OCI-LY7 (cell line): ENCODE data around the gene SSTR5. TPM values are rescaled to one million over a fixed set of nuclear protein-coding genes. Genes with fewer than 3 reads are reported as not detected.

ENCODE experiments used
- BruUV-seq: library from RNA; stranded (reverse); fragments of 400-500 nt; replicated peaks from 2 replicates; lab custom pipeline; 2021; lab: Mats Ljungman, UMichigan
- CTCF ChIA-PET: fragments of 300-600 bp; sonication (Branson Sonifier 250); formaldehyde crosslinking; loops from one replicate; lab custom pipeline; 2022; ENCODE audit warnings: antibody characterized with exemption; ENCODE audit not compliant: unreplicated experiment; lab: Charles Lee
- POLR2A ChIA-PET: fragments of 300-600 bp; sonication (Branson Sonifier 250); formaldehyde crosslinking; loops from one replicate; lab custom pipeline; 2022; ENCODE audit warnings: antibody characterized with exemption; lab: Charles Lee
- DNase-seq: peaks from one replicate; pipeline ENCODE4 v3.0.0-alpha.2; 2015; ENCODE audit warnings: low spot score
- H2AFZ ChIP-seq: fragments of 200-600 bp; sonication (generic), shearing (Covaris generic); 2 replicates; pipeline ENCODE4 v1.6.1; 2014; ENCODE audit warnings: mild to moderate bottlenecking, antibody characterized with exemption, low read length, moderate library complexity
- H3K27ac ChIP-seq: fragments of 200-600 bp; sonication (generic); 2 replicates; pipeline ENCODE4 v1.5.1; 2014; ENCODE audit warnings: mixed run types, low read depth, mild to moderate bottlenecking, moderate library complexity, low read length, inconsistent platforms; ENCODE audit not compliant: poor library complexity, severe bottlenecking
- H3K36me3 ChIP-seq: fragments of 200-600 bp; sonication (generic); 2 replicates; pipeline ENCODE4 v1.6.1; 2014; ENCODE audit warnings: mild to moderate bottlenecking, antibody characterized with exemption, low read length, moderate library complexity, mixed read lengths; ENCODE audit not compliant: insufficient read depth
- H3K4me1 ChIP-seq: fragments of 200-600 bp; sonication (generic); 2 replicates; pipeline ENCODE4 v1.5.1; 2014; ENCODE audit warnings: mild to moderate bottlenecking, low read length; ENCODE audit not compliant: insufficient read depth, poor library complexity, severe bottlenecking
- H3K4me2 ChIP-seq: fragments of 200-600 bp; sonication (generic); 2 replicates; pipeline ENCODE4 v1.6.1; 2014; ENCODE audit warnings: mild to moderate bottlenecking, low read length
- H3K4me3 ChIP-seq: fragments of 200-600 bp; sonication (generic); 2 replicates; pipeline ENCODE4 v1.5.1; 2014; ENCODE audit warnings: mild to moderate bottlenecking, low read depth, low read length; ENCODE audit not compliant: poor library complexity, severe bottlenecking
- H3K79me2 ChIP-seq: fragments of 200-600 bp; sonication (generic); 2 replicates; pipeline ENCODE4 v1.6.1; 2016; ENCODE audit warnings: low read depth, mild to moderate bottlenecking, low read length, moderate library complexity, mixed read lengths; ENCODE audit not compliant: insufficient read depth
- H3K9me2 ChIP-seq: fragments of 200-600 bp; sonication (generic); 2 replicates; pipeline ENCODE4 v1.6.1; 2016; ENCODE audit warnings: mild to moderate bottlenecking, low read length, mixed read lengths; ENCODE audit not compliant: insufficient read depth
- H3K9me3 ChIP-seq: fragments of 200-600 bp; sonication (generic); 2 replicates; pipeline ENCODE4 v1.6.1; 2014; ENCODE audit warnings: mild to moderate bottlenecking, mixed run types, low read length, mixed read lengths
- H4K20me1 ChIP-seq: fragments of 200-600 bp; sonication (generic); 2 replicates; pipeline ENCODE4 v1.6.1; 2014; ENCODE audit warnings: mild to moderate bottlenecking, antibody characterized with exemption, low read length, moderate library complexity, mixed read lengths; ENCODE audit not compliant: insufficient read depth
- CTCF ChIP-seq: fragments of 200-600 bp; sonication (generic); conservative IDR thresholded peaks from 2 replicates; pipeline ENCODE4 v1.5.1; 2014; ENCODE audit warnings: mild to moderate bottlenecking, antibody characterized with exemption, low read length, moderate library complexity, mixed read lengths
- EZH2phosphoT487 ChIP-seq: fragments of 200-600 bp; sonication (generic); IDR thresholded peaks from 2 replicates; pipeline ENCODE4 v1.6.1; 2018; ENCODE audit warnings: low read depth, borderline replicate concordance, mild to moderate bottlenecking, mixed run types, antibody characterized with exemption, low read length, moderate library complexity, mixed read lengths
- intact Hi-C: fragments of 100-400 bp; cut with micrococcal nuclease; formaldehyde crosslinking; loops from one replicate; pipeline ENCODE4 v1.10.0; 2022; ENCODE audit not compliant: unreplicated experiment
- total RNA-seq, 2 experiments: library from RNA; depleted of rRNA in 1 of 2; stranded (reverse); fragments of >200 nt in 1 of 2; shearing (Covaris generic) in 1 of 2; gene quantifications; 2 replicates each; pipeline ENCODE4 v1.2.3, GENCODE V29; 2014 to 2022

The SSTR5 gene
- total RNA-seq, 2 experiments from 2014 or later = not detected

GRCh38 chr16:1081734-1082265 lies 9.3 kb downstream of the SSTR5 start:
- no peaks in the 10 kb centered on the region for H3K9me3 ChIP-seq
- no peak overlapping the region for H3K4me2 ChIP-seq

GRCh38 chr16:1082266-1082951 lies 9.9 kb downstream of the SSTR5 start:
- TF ChIP-seq EZH2phosphoT487 = no peak
- no peak for TF ChIP-seq CTCF
- DNase-seq = no peak
- no peak overlapping the region for H3K27ac ChIP-seq
- no peak overlapping the region for H3K4me2 ChIP-seq
- H2AFZ ChIP-seq = no peak overlapping the region
- no peaks in the 10 kb centered on the region for H3K79me2 ChIP-seq
- H4K20me1 ChIP-seq = no peaks in the 10 kb centered on the region
- no peaks in the 10 kb centered on the region for H3K4me1 ChIP-seq
- intact Hi-C loops = no loop called here
- BruUV-seq = no TSS peak
- H3K4me3 ChIP-seq = no peak overlapping the region
- no peaks in the 10 kb centered on the region for H3K36me3 ChIP-seq
- no peaks in the 10 kb centered on the region for H3K9me3 ChIP-seq
- H3K9me2 ChIP-seq = no peaks in the 10 kb centered on the region
- POLR2A ChIA-PET = no interaction called here
- CTCF ChIA-PET = no interaction called here

More at GRCh38 chr16:1081734-1082265, 9.3 kb downstream of the SSTR5 start:
- H3K36me3 ChIP-seq = no peaks in the 10 kb centered on the region
- H2AFZ ChIP-seq = no peak overlapping the region
- no peaks in the 10 kb centered on the region for H3K4me1 ChIP-seq
- ChIA-PET POLR2A (interaction anchor here (0.6 kb wide), 1 partner anchor 200 kb away, joined by 4 read pairs; no protein-coding TSS in a partner anchor), CTCF (no interaction called here)
- H3K4me3 ChIP-seq = no peak overlapping the region
- intact Hi-C loops = no loop called here
- no peak overlapping the region for H3K27ac ChIP-seq
- TF ChIP-seq EZH2phosphoT487 = no peak
- no peak for DNase-seq
- H3K79me2 ChIP-seq = no peaks in the 10 kb centered on the region
- BruUV-seq = no TSS peak
- H4K20me1 ChIP-seq = no peaks in the 10 kb centered on the region
- no peaks in the 10 kb centered on the region for H3K9me2 ChIP-seq

- BruUV-seq = no TSS peak
- intact Hi-C loops = no loop called here
- POLR2A ChIA-PET = no interaction called here
- DNase-seq = no peak
- Histone ChIP-seq H3K36me3 (no peaks in the 10 kb centered on the region), H3K4me3 (no peak overlapping the region), H3K4me2 (no peak overlapping the region), H3K9me2 (no peaks in the 10 kb centered on the region), H2AFZ (no peak overlapping the region), H3K79me2 (no peaks in the 10 kb centered on the region), H3K4me1 (no peaks in the 10 kb centered on the region), H3K27ac (no peak overlapping the region), H4K20me1 (no peaks in the 10 kb centered on the region), H3K9me3 (no peaks in the 10 kb centered on the region)
- TF ChIP-seq CTCF = no peak
- TF ChIP-seq EZH2phosphoT487 = no peak
- CTCF ChIA-PET = no interaction called here
Observed at GRCh38 chr16:1082952-1083675, 10.6 kb downstream of the SSTR5 start.
